ENCODE results near the gene DDAH1.

DNA sequence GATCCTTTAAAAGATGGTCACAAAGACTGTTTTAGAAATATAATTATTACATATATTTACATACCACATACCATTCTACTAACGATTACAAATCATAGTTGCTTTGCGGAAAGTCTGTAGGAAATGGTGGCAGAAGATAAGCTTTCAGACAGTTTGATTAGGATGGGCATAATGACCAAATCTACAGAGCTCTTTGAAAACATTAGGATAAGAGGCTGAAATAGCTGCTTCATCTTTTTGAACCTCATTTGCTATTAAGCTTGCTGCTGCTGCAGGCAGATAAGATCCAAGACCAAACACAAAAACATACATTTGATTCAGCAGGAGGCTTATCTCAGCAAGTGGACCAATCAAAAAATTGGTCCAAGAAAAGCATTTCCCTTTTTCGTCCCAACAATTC, 47.1 kb downstream of the DDAH1 start:
- TF ChIP-seq, protein P1, sequence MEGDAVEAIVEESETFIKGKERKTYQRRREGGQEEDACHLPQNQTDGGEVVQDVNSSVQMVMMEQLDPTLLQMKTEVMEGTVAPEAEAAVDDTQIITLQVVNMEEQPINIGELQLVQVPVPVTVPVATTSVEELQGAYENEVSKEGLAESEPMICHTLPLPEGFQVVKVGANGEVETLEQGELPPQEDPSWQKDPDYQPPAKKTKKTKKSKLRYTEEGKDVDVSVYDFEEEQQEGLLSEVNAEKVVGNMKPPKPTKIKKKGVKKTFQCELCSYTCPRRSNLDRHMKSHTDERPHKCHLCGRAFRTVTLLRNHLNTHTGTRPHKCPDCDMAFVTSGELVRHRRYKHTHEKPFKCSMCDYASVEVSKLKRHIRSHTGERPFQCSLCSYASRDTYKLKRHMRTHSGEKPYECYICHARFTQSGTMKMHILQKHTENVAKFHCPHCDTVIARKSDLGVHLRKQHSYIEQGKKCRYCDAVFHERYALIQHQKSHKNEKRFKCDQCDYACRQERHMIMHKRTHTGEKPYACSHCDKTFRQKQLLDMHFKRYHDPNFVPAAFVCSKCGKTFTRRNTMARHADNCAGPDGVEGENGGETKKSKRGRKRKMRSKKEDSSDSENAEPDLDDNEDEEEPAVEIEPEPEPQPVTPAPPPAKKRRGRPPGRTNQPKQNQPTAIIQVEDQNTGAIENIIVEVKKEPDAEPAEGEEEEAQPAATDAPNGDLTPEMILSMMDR (conservative IDR thresholded peaks at IDR 0.05), result no peak
- no peak for TF ChIP-seq ZFX (IDR thresholded peaks at IDR 0.05)
